ENCODE measurements around the gene LEMD2.
A peak's percentile ranks its signal among the peaks of the same experiment; 100 is the strongest.

Gene LEMD2

GRCh38 chr6:33820243-33820642 is 31.3 kb upstream of the LEMD2 start:
- H3K4me3 ChIP-seq = no peak overlapping the region
- peaks cover 13% of the 10 kb centered on the region for H3K4me1 ChIP-seq
- H3K27ac ChIP-seq = no peak overlapping the region
- no peaks in the 10 kb centered on the region for H3K9me3 ChIP-seq
- no peaks in the 10 kb centered on the region for H3K36me3 ChIP-seq
- no peak for TF ChIP-seq Cebpa-rat (IDR thresholded peaks at IDR 0.05)
- H3K9ac ChIP-seq = no peak overlapping the region
- H3K4me2 ChIP-seq = peak overlapping the region; percentile 40; the same call in 1 of the 2 replicates
- peaks cover under 1% of the 10 kb centered on the region; the same call in 1 of the 2 replicates for H3K27me3 ChIP-seq
- no peaks in the 10 kb centered on the region for H4K20me1 ChIP-seq

DNA sequence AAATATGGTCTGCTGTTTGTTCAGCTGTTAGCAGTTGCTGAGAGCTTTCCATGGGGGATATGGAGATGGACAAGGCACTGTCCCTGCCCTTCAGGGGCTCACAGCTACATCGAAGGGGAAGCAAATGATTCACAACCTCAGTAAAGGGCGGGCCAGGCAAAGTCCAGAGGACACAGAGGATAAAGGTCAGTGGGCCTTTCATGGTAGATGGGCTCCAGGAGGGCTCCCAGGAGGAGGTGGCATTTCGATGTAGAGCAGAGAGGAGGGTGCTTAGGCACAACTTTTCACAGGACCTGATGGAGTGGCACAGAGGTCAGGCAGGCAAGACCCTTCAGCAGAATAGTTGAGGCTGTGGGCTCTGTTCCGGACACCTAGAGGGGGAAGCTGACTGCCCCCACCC is 30.1 kb upstream of the LEMD2 start:
- H3K27ac ChIP-seq = no peak overlapping the region
- H3K4me1 ChIP-seq = peaks cover 13% of the 10 kb centered on the region
- TF ChIP-seq Cebpa-rat (IDR thresholded peaks at IDR 0.05) = no peak
- no peak overlapping the region for H3K4me2 ChIP-seq
- H3K4me3 ChIP-seq = no peak overlapping the region
- no peaks in the 10 kb centered on the region for H3K36me3 ChIP-seq
- no peak overlapping the region for H3K9ac ChIP-seq
- no peaks in the 10 kb centered on the region for H4K20me1 ChIP-seq
- H3K27me3 ChIP-seq = peaks cover 7% of the 10 kb centered on the region; the same call in 1 of the 2 replicates
- no peaks in the 10 kb centered on the region for H3K9me3 ChIP-seq

- H3K4me1 ChIP-seq = peaks cover 13% of the 10 kb centered on the region
- H3K27ac ChIP-seq = no peak overlapping the region
- H3K27me3 ChIP-seq = peaks cover 7% of the 10 kb centered on the region; the same call in 1 of the 2 replicates
- H3K4me2 ChIP-seq = no peak overlapping the region
- H4K20me1 ChIP-seq = no peaks in the 10 kb centered on the region
- no peak overlapping the region for H3K4me3 ChIP-seq
- H3K36me3 ChIP-seq = no peaks in the 10 kb centered on the region
- no peak overlapping the region for H3K9ac ChIP-seq
- no peak for TF ChIP-seq Cebpa-rat (IDR thresholded peaks at IDR 0.05)
- H3K9me3 ChIP-seq = no peaks in the 10 kb centered on the region
These were observed 29.4 kb upstream of the LEMD2 start for GRCh38 chr6:33818293-33818692.

GRCh38 chr6:33817489-33817888 is 28.6 kb upstream of the LEMD2 start:
- no peaks in the 10 kb centered on the region for H3K9me3 ChIP-seq
- no peak for TF ChIP-seq Cebpa-rat (IDR thresholded peaks at IDR 0.05)
- H3K36me3 ChIP-seq = no peaks in the 10 kb centered on the region
- H3K27ac ChIP-seq = no peak overlapping the region
- peaks cover 13% of the 10 kb centered on the region for H3K4me1 ChIP-seq
- no peak overlapping the region for H3K4me3 ChIP-seq
- no peak overlapping the region for H3K9ac ChIP-seq
- H3K4me2 ChIP-seq = no peak overlapping the region
- H4K20me1 ChIP-seq = no peaks in the 10 kb centered on the region
- peaks cover 7% of the 10 kb centered on the region; the same call in 1 of the 2 replicates for H3K27me3 ChIP-seq

DNA sequence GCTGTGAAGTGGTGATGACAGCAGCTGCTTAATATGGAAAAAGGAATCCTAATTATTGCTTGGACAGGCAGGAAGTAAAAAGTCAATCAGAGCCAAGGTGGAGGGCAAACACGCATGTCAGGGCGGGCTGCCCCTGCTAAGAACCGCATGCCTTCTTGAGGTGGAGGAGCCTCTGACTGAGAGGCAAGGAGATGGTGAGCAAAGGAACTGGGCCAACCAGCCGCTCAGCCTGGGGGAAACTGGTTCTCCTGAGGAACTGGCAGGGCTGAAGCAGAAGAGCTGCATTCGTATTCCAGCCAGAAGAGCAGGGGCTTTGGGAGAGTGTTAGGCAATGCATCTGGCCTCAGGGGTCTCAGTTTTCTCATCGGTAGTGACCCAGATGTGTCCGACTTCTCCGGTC is 28.0 kb upstream of the LEMD2 start:
- peaks cover 10% of the 10 kb centered on the region for H3K27me3 ChIP-seq
- H3K4me2 ChIP-seq = no peak overlapping the region
- H3K36me3 ChIP-seq = no peaks in the 10 kb centered on the region
- no peaks in the 10 kb centered on the region for H3K9me3 ChIP-seq
- H3K9ac ChIP-seq = no peak overlapping the region
- peaks cover 13% of the 10 kb centered on the region for H3K4me1 ChIP-seq
- no peak overlapping the region for H3K4me3 ChIP-seq
- H4K20me1 ChIP-seq = no peaks in the 10 kb centered on the region
- TF ChIP-seq Cebpa-rat (IDR thresholded peaks at IDR 0.05) = no peak
- no peak overlapping the region for H3K27ac ChIP-seq

- Histone ChIP-seq H3K27me3 (peaks cover 21% of the 10 kb centered on the region), H3K9me3 (no peaks in the 10 kb centered on the region), H3K4me3 (no peak overlapping the region), H3K9ac (no peak overlapping the region), H4K20me1 (no peaks in the 10 kb centered on the region), H3K36me3 (no peaks in the 10 kb centered on the region), H3K4me2 (no peak overlapping the region), H3K4me1 (peaks cover 5% of the 10 kb centered on the region), H3K27ac (no peak overlapping the region)
- no peak for TF ChIP-seq Cebpa-rat (IDR thresholded peaks at IDR 0.05)
These were observed 26.9 kb upstream of the LEMD2 start for GRCh38 chr6:33815854-33816253.

DNA sequence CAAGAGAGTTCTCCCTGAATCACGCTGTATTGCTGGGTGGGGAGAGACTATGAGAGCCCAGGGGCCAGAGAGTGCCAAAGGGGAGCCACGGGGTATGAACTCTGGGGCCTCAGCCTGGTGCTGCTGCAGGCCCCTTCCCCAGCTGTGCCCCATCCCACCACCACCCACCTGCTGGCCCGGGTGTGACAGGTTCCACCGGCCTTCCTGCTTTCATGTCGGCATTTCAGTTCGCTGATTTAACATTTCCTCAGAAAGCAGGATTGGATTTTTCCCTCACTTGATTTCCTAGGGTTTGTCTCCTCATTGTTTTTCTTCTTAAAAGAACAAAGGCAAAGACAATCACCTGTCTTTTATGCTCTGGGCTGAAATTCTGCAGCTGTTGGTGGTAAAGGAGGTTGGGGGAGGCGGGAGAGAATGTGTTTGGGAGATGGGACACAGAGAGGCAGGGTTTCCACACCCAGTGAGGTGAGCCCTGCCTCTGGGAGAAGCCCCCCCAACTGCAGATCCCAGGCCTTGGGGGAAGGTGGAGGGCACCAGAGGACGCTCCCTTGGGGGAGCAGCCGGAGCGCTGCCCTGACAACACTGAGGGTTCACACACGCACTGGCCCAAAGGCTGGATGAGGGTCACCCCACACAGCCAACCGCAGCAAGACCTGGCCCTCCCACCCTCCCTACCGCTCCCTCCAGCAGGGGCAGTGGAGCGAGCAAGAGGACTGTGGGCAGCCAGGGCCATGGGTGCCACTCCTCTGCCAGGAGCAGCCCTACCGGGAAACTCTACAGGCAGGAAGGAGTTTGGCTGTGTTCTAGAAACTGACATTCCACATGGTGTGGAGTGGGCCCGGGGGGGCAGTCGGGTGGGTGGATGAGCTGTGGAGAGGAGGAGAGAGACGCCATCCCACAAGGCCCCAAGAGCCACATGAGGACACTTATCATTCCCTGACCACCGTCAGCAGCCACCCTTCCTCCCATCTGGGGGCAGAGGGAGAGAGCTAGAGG is 25.4 kb upstream of the LEMD2 start:
- H3K4me2 ChIP-seq = no peak overlapping the region
- no peaks in the 10 kb centered on the region for H3K36me3 ChIP-seq
- H4K20me1 ChIP-seq = no peaks in the 10 kb centered on the region
- peaks cover 5% of the 10 kb centered on the region; the same call in 1 of the 2 replicates for H3K4me1 ChIP-seq
- no peak overlapping the region for H3K27ac ChIP-seq
- peaks cover 28% of the 10 kb centered on the region for H3K27me3 ChIP-seq
- H3K9me3 ChIP-seq = no peaks in the 10 kb centered on the region
- TF ChIP-seq Cebpa-rat (IDR thresholded peaks at IDR 0.05) = no peak
- H3K4me3 ChIP-seq = no peak overlapping the region
- no peak overlapping the region for H3K9ac ChIP-seq

DNA sequence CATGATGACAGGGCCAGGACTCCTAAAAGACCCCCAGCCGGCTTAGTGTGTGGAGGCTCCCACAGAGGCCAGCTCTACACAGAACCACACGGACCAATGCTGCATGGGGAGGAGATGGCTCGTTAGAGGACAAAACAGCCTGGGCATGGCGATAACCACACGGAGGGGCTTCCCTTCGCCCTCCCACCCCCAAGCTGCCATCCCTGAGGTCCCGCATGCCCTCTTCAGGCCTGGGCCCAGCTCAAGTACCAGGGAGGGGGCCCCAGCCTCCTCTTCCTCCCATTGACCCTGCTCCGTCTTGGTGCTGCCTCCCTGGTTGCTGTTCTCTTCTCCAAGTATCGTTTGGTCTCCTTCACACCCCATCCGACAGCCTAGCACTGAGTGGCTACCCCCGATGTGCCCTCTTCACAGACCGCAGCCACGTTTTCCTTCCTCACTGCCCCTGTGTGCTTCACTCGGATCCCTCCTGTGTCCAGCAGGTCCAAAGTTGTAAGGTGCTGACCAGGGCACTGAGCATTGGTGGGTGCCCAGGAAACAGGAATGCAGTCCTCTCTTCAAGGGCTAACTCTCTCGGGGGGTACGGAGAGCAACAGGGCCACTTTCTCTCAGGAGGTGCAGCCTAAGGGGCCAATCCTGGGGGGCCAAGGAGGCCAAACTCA is 24.4 kb upstream of the LEMD2 start:
- no peak for TF ChIP-seq Cebpa-rat (IDR thresholded peaks at IDR 0.05)
- H4K20me1 ChIP-seq = no peaks in the 10 kb centered on the region
- no peaks in the 10 kb centered on the region for H3K9me3 ChIP-seq
- H3K27me3 ChIP-seq = peaks cover 29% of the 10 kb centered on the region
- H3K27ac ChIP-seq = no peak overlapping the region
- no peak overlapping the region for H3K4me2 ChIP-seq
- H3K4me3 ChIP-seq = no peak overlapping the region
- peaks cover 9% of the 10 kb centered on the region for H3K4me1 ChIP-seq
- H3K9ac ChIP-seq = no peak overlapping the region
- no peaks in the 10 kb centered on the region for H3K36me3 ChIP-seq

DNA sequence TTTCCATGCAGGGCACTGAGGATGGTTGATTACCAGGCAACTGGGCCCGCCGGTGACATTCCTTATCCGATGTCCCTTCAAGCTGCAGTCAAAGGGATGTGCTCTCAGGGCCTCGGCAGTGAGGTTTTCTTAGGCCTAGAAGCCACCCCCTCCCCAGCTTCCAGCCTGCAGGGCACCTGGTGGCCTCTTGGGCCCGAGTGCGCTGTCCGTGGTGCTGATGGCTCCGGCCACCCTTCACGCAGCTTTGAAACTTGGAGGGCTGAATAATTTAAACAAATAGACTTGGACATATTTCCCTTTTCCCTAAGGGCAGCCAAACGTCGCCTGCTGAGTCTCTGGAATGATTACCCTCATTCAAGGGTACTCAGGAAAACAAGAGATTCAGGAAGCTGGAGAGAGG is 23.7 kb upstream of the LEMD2 start:
- TF ChIP-seq Cebpa-rat (IDR thresholded peaks at IDR 0.05) = no peak
- H4K20me1 ChIP-seq = no peaks in the 10 kb centered on the region

GRCh38 chr6:33809594-33809993 is 20.7 kb upstream of the LEMD2 start:
- no peaks in the 10 kb centered on the region for H4K20me1 ChIP-seq
- H3K36me3 ChIP-seq = no peaks in the 10 kb centered on the region
- peak overlapping the region; percentile 39; the same call in 1 of the 2 replicates for H3K4me2 ChIP-seq
- no peak overlapping the region for H3K27ac ChIP-seq
- H3K4me3 ChIP-seq = no peak overlapping the region
- peaks cover 23% of the 10 kb centered on the region for H3K4me1 ChIP-seq
- no peak for TF ChIP-seq Cebpa-rat (IDR thresholded peaks at IDR 0.05)
- no peak overlapping the region for H3K9ac ChIP-seq
- peaks cover 22% of the 10 kb centered on the region for H3K27me3 ChIP-seq
- H3K9me3 ChIP-seq = no peaks in the 10 kb centered on the region

More for the DNA sequence above, 23.7 kb upstream of the LEMD2 start:
- Histone ChIP-seq H3K9me3 (no peaks in the 10 kb centered on the region), H3K9ac (no peak overlapping the region), H3K4me2 (no peak overlapping the region), H3K4me3 (no peak overlapping the region), H3K27ac (no peak overlapping the region), H3K36me3 (no peaks in the 10 kb centered on the region), H3K4me1 (peaks cover 17% of the 10 kb centered on the region), H3K27me3 (peaks cover 29% of the 10 kb centered on the region)

Measured in BLaER1 (cell line).